GM21529 (cell line): ENCODE data around the gene PDE6B.
"Not testable (repeated sequence)": the region's sequence is repeated elsewhere in the genome, so short reads cannot be mapped to it uniquely, and the experiment has no call there.

Source experiments
- ATAC-seq: cut with Tn5 transposase; IDR thresholded peaks from one replicate; pipeline ENCODE4 v1.9.1; 2021; ENCODE audit not compliant: unreplicated experiment

The PDE6B gene

GRCh38 chr4:668219-668618 is 42.8 kb downstream of the PDE6B start:
- ATAC-seq = not testable (repeated sequence)

- ATAC-seq = not testable (repeated sequence)
These were observed 44.6 kb downstream of the PDE6B start for GRCh38 chr4:669806-670559.

DNA sequence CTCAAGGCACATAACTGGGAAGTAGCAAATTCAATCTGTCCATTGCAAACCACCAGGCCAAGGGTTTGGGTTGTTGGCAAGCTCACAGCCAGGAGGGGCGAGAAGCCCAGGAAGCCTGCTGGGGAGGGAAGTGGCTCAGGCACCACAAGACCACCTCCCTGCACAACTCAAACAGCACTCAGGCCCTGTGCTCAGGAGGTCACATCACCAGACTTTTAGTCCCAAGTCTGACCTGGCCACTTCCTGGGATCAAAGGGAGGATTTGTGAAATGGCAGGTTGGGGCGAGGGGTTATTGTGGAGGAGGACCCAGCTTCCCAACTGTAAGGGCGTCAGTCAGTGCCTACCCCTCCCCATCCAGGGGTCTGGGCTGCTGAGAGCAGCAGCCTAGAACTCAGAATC is 46.4 kb downstream of the PDE6B start:
- no peak for ATAC-seq

DNA sequence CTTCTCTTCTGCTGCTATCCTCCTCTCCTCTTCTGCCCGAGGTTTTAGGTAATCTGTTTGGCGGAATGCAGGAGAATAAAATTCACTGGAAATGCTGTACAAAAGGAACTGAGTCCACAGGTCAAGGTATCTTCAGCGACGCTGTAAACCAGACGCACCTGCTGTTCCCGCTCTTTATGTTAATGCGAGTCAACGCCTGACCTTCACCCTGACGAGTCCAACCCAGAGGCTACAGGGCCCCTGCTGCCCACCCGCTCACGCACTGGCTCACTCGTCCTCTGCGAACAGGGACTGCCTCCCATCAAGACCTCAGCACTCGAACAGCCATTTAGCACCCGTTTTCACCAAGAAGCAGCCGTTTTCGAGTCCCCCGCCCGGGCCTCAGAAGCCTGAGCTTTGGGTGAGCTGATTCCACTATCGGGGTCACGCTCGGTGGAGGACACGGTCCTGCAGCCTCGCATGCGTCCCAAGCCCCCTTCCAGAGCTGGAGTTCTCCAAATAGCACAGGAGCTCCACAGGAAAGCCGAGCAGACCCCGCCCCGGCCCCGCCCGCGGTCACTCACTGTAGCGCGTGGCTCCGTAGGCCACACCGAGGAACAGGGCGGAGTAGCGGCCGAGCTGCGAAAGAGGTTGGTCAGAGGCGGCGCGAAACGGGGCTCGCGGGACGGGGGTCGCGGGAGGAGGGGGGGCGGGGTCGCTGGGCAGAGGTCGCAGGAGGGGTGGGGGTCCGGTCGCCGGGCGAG is 48.1 kb downstream of the PDE6B start:
- ATAC-seq = no peak

- peak; percentile 69 for ATAC-seq
These were observed 49.0 kb downstream of the PDE6B start, which contains the start of the genes ATP5ME and MYL5 for GRCh38 chr4:674172-675035. TSS of gene ATP5ME (minus strand) at chr4:674276. CDS start at chr4:674247, 29 bp downstream. TSS of gene MYL5 (plus strand) at chr4:674542. CDS start at chr4:678027, 3,485 bp downstream.

GRCh38 chr4:675036-675882 is 49.9 kb downstream of the PDE6B start:
- ATAC-seq = peak; percentile 2

- ATAC-seq = peak; percentile 34
These were observed 50.9 kb downstream of the PDE6B start for GRCh38 chr4:675980-676870.

DNA sequence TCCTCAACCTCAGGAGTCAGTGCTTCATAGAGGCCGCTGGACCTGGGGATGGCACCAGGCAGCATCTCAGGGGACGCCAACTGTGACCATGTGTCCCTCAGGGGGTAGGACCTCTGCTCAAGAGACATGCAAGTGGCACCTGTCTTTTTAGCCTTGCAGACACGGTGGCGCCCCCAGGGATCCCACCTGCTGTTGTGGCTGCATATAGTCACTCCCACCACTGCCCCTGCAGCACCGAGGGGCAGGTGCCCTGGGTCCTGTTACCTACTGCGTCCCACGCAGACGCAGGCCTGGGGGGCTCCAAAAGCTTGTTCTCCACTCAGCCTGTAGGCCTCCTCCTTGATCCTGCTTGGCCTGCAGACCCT is 51.5 kb downstream of the PDE6B start:
- no peak for ATAC-seq

GRCh38 chr4:677431-678293 is 52.3 kb downstream of the PDE6B start:
- no peak for ATAC-seq

- ATAC-seq = no peak
These were observed 53.1 kb downstream of the PDE6B start for GRCh38 chr4:678331-679103.

DNA sequence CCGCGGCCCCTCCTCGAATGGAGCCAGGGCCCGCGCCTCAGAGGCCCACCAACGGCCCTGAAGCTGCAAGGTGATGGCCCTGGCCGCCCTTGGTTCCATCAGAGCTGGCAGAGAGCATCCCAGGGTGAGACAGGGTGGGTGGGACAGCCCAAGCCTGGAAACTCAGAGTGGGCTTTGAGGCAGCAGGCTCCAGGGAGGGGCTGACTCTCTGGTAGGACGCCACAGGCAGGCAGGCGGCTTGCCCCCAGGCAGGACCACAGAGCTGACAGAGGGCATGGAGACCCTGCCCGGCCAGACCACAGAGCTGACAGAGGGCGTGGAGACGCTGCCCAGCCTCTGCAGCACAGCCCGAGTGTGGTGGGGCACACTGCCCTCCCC is 53.7 kb downstream of the PDE6B start:
- no peak for ATAC-seq

DNA sequence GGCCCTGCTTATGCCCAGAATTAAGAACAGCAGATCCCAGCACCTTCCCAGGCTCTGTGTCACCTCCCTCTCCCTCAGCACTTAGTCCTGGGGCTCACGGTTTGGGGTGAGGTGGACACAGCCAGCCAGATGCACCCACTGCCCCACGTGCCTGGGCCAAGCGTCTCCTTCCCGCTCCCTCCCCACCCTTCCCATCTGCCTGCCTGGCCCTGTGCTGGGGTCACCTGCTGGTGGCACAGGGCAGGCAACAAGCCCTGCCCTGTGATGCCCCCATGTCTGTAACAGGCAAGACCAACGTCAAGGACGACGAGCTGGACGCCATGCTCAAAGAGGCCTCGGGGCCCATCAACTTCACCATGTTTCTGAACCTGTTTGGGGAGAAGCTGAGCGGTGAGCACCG is 54.3 kb downstream of the PDE6B start:
- ATAC-seq = no peak

GRCh38 chr4:680091-680490 is 54.7 kb downstream of the PDE6B start:
- ATAC-seq = no peak

- ATAC-seq = no peak
These were observed 55.2 kb downstream of the PDE6B start for GRCh38 chr4:680551-680927.

- no peak for ATAC-seq
These were observed 55.7 kb downstream of the PDE6B start for GRCh38 chr4:680928-681645.

DNA sequence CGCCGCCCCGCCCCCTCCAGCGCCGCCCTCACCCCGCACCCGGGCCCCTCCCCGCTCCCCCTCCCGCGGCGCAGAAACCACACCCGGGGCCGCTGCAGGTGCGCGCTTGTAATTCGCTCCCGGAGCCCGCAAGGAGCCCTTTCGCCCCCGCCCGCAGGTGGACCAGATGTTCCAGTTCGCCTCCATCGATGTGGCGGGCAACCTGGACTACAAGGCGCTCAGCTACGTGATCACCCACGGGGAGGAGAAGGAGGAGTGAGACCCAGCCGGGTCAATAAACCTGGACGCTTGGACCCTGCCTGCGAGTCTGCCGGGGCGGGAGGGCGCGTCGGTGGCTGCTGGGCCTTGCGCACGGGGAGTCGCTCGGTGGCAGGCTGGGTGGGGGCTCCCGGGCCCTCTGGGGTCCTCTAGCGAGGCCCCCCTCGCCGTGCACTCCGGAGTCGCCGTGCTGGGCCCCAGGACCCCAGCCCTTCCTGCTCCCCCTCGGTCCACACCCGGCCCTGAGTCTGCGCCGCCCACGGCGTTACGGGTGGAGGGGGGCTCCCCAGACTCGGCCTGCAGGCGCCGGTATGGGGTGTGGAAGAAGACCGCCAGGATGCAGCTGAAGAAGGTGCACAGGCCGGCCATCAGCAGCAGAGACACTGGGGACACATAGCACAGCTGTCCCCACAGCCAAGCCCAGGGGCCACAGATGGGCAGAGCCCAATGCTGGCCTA is 56.5 kb downstream of the PDE6B start:
- no peak for ATAC-seq
